ENCODE results near the gene BAZ2B. TPM values are rescaled to one million over a fixed set of nuclear protein-coding genes. Genes with fewer than 3 reads are reported as not detected.

The BAZ2B gene
- total RNA-seq, 1 donor from 2014 or later: 4.2 TPM

- Mint-ChIP-seq H3K4me1 (no peaks in the 10 kb centered on the region), H3K4me3 (no peak overlapping the region), H3K27ac (no peak overlapping the region), H3K9me3 (peaks cover 8% of the 10 kb centered on the region), H3K36me3 (ENCODE audit: low read depth) (no peaks in the 10 kb centered on the region), H3K27me3 (peaks cover 3% of the 10 kb centered on the region)
- no peak for DNase-seq
- intact Hi-C loops (cut with micrococcal nuclease): no loop called here
Measured at GRCh38 chr2:159573846-159574606, 42.3 kb downstream of the BAZ2B start.

DNA sequence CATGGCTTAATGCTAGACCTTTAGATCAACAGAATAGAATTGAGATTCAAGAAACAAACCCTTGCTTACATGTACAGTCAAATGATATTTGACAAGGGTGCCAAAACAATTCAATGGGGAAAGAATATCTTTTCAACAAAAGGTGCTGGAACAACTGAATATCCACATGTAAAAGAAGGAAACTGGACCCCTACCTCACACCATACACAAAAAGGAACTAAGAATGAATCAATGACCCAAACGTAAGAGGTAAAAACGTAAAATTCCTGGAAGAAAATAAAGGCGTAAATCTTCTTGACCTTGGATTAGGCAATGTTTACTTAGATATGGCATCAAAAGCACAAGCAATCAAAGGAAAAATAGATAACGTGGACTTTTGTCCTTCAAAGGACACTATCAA is 43.1 kb downstream of the BAZ2B start:
- Mint-ChIP-seq H3K27me3 (peaks cover 1% of the 10 kb centered on the region), H3K4me1 (no peaks in the 10 kb centered on the region)

GRCh38 chr2:159572459-159572858 is 43.9 kb downstream of the BAZ2B start:
- intact Hi-C loops (cut with micrococcal nuclease): no loop called here

More for the DNA sequence above, 43.1 kb downstream of the BAZ2B start:
- intact Hi-C loops (cut with micrococcal nuclease): no loop called here
- DNase-seq: no peak
- H3K9me3 Mint-ChIP-seq: peaks cover 4% of the 10 kb centered on the region
- H3K27ac Mint-ChIP-seq: no peak overlapping the region
- H3K4me3 Mint-ChIP-seq: no peak overlapping the region
- H3K36me3 Mint-ChIP-seq (ENCODE audit: low read depth): no peaks in the 10 kb centered on the region

DNA sequence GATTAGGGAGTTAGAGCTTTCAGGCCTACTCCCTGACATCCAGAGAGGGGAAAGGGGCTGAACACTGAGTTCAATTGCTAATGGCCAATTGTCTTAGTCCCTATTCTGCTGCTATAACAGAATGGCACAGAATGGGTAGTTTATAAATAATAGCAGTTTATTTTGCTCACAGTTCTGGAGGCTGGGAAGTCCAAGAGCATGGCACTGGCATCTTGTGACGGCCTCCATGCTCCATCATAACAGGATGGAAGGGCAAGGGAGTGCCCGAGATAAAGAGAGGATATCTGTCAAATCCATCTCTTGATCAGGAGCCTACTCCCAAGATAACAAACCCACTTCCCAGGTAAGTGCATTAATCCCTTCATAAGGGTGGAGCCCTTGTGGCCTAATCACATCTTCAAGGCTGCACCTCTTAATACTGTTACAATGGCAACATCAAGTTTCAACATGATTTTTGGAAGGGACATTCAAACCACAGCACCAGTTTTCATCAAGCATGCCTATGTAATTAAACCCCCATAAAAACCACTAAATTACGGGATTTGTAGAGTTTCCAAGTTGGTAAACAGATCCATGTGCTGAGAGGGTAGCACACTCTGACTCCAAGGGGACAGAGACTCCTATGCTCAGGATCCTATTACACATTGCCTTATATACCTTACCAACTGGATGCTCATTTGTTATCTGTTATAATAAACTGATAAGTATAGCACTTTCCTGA is 44.6 kb downstream of the BAZ2B start:
- DNase-seq: no peak
- intact Hi-C loops (cut with micrococcal nuclease): no loop called here
- no peaks in the 10 kb centered on the region for H3K36me3 Mint-ChIP-seq (ENCODE audit: low read depth)
- H3K27ac Mint-ChIP-seq: no peak overlapping the region
- H3K9me3 Mint-ChIP-seq: peaks cover 4% of the 10 kb centered on the region
- no peaks in the 10 kb centered on the region for H3K27me3 Mint-ChIP-seq
- H3K4me3 Mint-ChIP-seq: no peak overlapping the region
- H3K4me1 Mint-ChIP-seq: no peaks in the 10 kb centered on the region

More at GRCh38 chr2:159572459-159572858, 43.9 kb downstream of the BAZ2B start:
- peaks cover under 1% of the 10 kb centered on the region for H3K27me3 Mint-ChIP-seq
- H3K27ac Mint-ChIP-seq: no peak overlapping the region
- no peak for DNase-seq
- H3K9me3 Mint-ChIP-seq: peaks cover 4% of the 10 kb centered on the region
- H3K4me3 Mint-ChIP-seq: no peak overlapping the region
- no peaks in the 10 kb centered on the region for H3K36me3 Mint-ChIP-seq (ENCODE audit: low read depth)
- H3K4me1 Mint-ChIP-seq: no peaks in the 10 kb centered on the region

GRCh38 chr2:159564081-159564480 is 52.3 kb downstream of the BAZ2B start:
- Mint-ChIP-seq H3K36me3 (ENCODE audit: low read depth) (no peaks in the 10 kb centered on the region), H3K4me1 (no peaks in the 10 kb centered on the region), H3K27me3 (no peaks in the 10 kb centered on the region), H3K27ac (no peak overlapping the region), H3K4me3 (no peak overlapping the region), H3K9me3 (no peaks in the 10 kb centered on the region)
- intact Hi-C loops (cut with micrococcal nuclease): no loop called here
- DNase-seq: no peak

GRCh38 chr2:159562248-159562647 is 54.1 kb downstream of the BAZ2B start:
- Mint-ChIP-seq H3K4me1 (no peaks in the 10 kb centered on the region), H3K9me3 (no peaks in the 10 kb centered on the region), H3K4me3 (no peak overlapping the region), H3K36me3 (ENCODE audit: low read depth) (no peaks in the 10 kb centered on the region), H3K27me3 (no peaks in the 10 kb centered on the region), H3K27ac (no peak overlapping the region)
- intact Hi-C loops (cut with micrococcal nuclease): no loop called here
- DNase-seq: no peak

GRCh38 chr2:159561786-159562185 is 54.6 kb downstream of the BAZ2B start:
- Mint-ChIP-seq H3K27me3 (no peaks in the 10 kb centered on the region), H3K9me3 (no peaks in the 10 kb centered on the region), H3K27ac (no peak overlapping the region), H3K4me1 (no peaks in the 10 kb centered on the region), H3K4me3 (no peak overlapping the region), H3K36me3 (ENCODE audit: low read depth) (no peaks in the 10 kb centered on the region)
- intact Hi-C loops (cut with micrococcal nuclease): no loop called here
- DNase-seq: no peak

- H3K27ac Mint-ChIP-seq: no peak overlapping the region
- H3K27me3 Mint-ChIP-seq: no peaks in the 10 kb centered on the region
- no peak overlapping the region for H3K4me3 Mint-ChIP-seq
- no peaks in the 10 kb centered on the region for H3K4me1 Mint-ChIP-seq
- intact Hi-C loops (cut with micrococcal nuclease): no loop called here
- H3K36me3 Mint-ChIP-seq (ENCODE audit: low read depth): no peaks in the 10 kb centered on the region
- no peak for DNase-seq
- no peaks in the 10 kb centered on the region for H3K9me3 Mint-ChIP-seq
Measured at GRCh38 chr2:159561242-159561641, 55.1 kb downstream of the BAZ2B start.

DNA sequence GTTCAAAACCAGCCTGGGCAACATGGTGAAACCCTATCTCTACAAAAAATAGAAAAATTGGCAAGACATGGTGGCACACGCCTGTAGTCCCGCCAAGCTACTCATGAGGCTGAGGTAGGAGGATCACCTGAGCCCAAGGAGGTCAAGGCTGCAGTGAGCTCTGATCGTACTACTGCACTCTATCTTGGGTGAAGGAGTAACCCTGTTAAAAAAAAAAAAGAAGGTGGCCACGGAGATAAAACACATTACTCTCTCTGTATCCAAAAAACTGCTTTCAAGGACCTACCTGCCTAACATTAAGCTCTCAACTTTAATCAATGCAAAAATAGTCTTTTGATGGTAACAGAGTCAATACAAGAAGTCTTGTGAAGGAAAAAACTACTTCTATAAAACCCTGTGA is 57.3 kb downstream of the BAZ2B start:
- Mint-ChIP-seq H3K4me1 (no peaks in the 10 kb centered on the region), H3K4me3 (no peak overlapping the region), H3K9me3 (no peaks in the 10 kb centered on the region), H3K36me3 (ENCODE audit: low read depth) (no peaks in the 10 kb centered on the region), H3K27me3 (no peaks in the 10 kb centered on the region), H3K27ac (no peak overlapping the region)
- intact Hi-C loops (cut with micrococcal nuclease): no loop called here
- no peak for DNase-seq

DNA sequence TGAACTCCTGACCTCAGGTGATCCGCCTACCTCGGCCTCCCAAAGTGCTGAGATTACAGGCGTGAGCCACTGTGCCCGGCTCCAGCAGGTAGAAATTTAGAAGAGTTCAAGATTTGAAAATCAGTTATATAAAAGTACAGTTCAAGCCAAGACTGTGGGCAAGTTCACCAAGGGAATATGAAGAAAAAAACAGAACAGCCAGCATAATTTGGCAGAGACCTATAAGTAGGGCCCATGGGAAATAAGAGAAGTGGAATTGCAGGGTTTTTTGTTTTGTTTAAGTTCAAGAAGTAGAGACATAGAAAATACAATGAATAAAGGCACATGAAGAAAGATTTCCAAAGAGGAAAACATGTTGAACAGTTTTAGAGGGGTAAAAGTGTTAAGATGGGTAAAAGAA is 57.9 kb downstream of the BAZ2B start:
- Mint-ChIP-seq H3K27ac (no peak overlapping the region), H3K27me3 (no peaks in the 10 kb centered on the region), H3K36me3 (ENCODE audit: low read depth) (no peaks in the 10 kb centered on the region), H3K4me3 (no peak overlapping the region), H3K4me1 (no peaks in the 10 kb centered on the region), H3K9me3 (no peaks in the 10 kb centered on the region)
- no peak for DNase-seq
- intact Hi-C loops (cut with micrococcal nuclease): no loop called here

GRCh38 chr2:159557437-159558034 is 58.8 kb downstream of the BAZ2B start:
- no peak for DNase-seq
- H3K27me3 Mint-ChIP-seq: no peaks in the 10 kb centered on the region
- no peaks in the 10 kb centered on the region for H3K9me3 Mint-ChIP-seq
- H3K27ac Mint-ChIP-seq: no peak overlapping the region
- no peaks in the 10 kb centered on the region for H3K4me1 Mint-ChIP-seq
- no peaks in the 10 kb centered on the region for H3K36me3 Mint-ChIP-seq (ENCODE audit: low read depth)
- intact Hi-C loops (cut with micrococcal nuclease): no loop called here
- no peak overlapping the region for H3K4me3 Mint-ChIP-seq

DNA sequence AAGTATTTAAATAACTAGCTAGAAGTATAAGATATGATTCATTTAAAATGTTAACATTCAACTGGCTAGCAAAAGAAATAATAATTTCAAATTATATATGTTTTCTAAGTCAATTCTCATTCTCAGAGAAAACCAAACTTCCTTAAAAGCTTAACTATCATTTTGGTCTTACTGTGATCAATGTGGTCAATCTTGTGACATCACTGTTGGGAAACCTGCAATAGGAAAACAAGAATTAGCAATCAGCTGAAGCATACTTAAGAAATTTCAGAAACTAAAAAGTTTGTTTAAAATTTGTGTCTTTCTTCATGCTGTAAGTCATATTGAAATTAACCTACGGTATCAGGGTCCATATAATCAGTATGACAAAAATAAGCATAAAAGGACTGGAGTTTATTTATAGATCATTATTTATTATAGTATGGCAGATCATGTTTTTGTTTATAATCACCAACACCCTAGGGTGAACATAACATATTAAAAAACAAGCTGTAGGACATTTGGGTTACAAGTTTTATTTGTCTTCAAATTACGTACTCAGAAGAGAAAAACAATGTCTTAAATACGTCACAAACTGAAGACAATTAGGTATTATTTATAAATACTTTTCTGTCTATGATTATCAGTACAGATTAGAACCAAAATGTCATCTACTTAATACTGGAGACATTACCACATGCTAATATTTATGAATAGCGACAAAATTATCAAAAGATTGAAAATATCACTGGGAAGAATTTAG is 60.5 kb downstream of the BAZ2B start:
- Mint-ChIP-seq H3K4me3 (no peak overlapping the region), H3K27ac (no peak overlapping the region), H3K36me3 (ENCODE audit: low read depth) (no peaks in the 10 kb centered on the region), H3K27me3 (no peaks in the 10 kb centered on the region), H3K9me3 (no peaks in the 10 kb centered on the region), H3K4me1 (no peaks in the 10 kb centered on the region)
- intact Hi-C loops (cut with micrococcal nuclease): no loop called here
- no peak for DNase-seq

- no peak overlapping the region for H3K27ac Mint-ChIP-seq
Measured at GRCh38 chr2:159553727-159554126, 62.6 kb downstream of the BAZ2B start.

GRCh38 chr2:159551806-159552205 is 64.5 kb downstream of the BAZ2B start:
- intact Hi-C loops (cut with micrococcal nuclease): no loop called here
- Mint-ChIP-seq H3K9me3 (no peaks in the 10 kb centered on the region), H3K27ac (no peak overlapping the region), H3K27me3 (no peaks in the 10 kb centered on the region), H3K4me1 (no peaks in the 10 kb centered on the region), H3K4me3 (no peak overlapping the region), H3K36me3 (ENCODE audit: low read depth) (no peaks in the 10 kb centered on the region)
- no peak for DNase-seq

More at GRCh38 chr2:159553727-159554126, 62.6 kb downstream of the BAZ2B start:
- H3K36me3 Mint-ChIP-seq (ENCODE audit: low read depth): no peaks in the 10 kb centered on the region
- H3K27me3 Mint-ChIP-seq: no peaks in the 10 kb centered on the region
- intact Hi-C loops (cut with micrococcal nuclease): no loop called here
- DNase-seq: no peak
- H3K9me3 Mint-ChIP-seq: no peaks in the 10 kb centered on the region
- H3K4me1 Mint-ChIP-seq: no peaks in the 10 kb centered on the region
- H3K4me3 Mint-ChIP-seq: no peak overlapping the region
